Brain microvascular endothelial cell (primary cell): ENCODE results near the gene C11orf58.
A peak's percentile ranks its signal among the peaks of the same experiment; 100 is the strongest.

ENCODE experiments used
- DNase-seq: peaks from one replicate; pipeline ENCODE4 v3.0.0-alpha.2; 2020
- H3K27ac ChIP-seq: fragments of 250-450 bp; sonication (Bioruptor Pico); 2 replicates; pipeline ENCODE4 v1.5.1; 2020; ENCODE audit warnings: mild to moderate bottlenecking, moderate library complexity
- H3K27me3 ChIP-seq: fragments of 250-450 bp; sonication (Bioruptor Pico); replicated peaks from 2 replicates; pipeline ENCODE4 v1.5.1; 2020; ENCODE audit warnings: mild to moderate bottlenecking
- H3K36me3 ChIP-seq: fragments of 250-450 bp; sonication (Bioruptor Pico); replicated peaks from 2 replicates; pipeline ENCODE4 v1.5.1; 2020; ENCODE audit warnings: mild to moderate bottlenecking
- H3K4me3 ChIP-seq: 2 replicates; pipeline ENCODE4 v1.5.1; 2011; ENCODE audit warnings: low read depth, mild to moderate bottlenecking, control low read depth, low read length, moderate library complexity
- in situ Hi-C: cut with HindIII; loops from 2 replicates; pipeline ENCODE4 v1.10.0; 2017; ENCODE audit warnings: low sequenced_read_pairs, low pct_ligation_motif_present
- TF ChIP-seq, protein P1 (sequence below): IDR thresholded peaks from 2 replicates; pipeline ENCODE4 v1.5.1; 2011; ENCODE audit warnings: low read depth, mild to moderate bottlenecking, moderate library complexity, low read length, control low read depth, inconsistent platforms; ENCODE audit errors: missing control alignments

C11orf58 gene

DNA sequence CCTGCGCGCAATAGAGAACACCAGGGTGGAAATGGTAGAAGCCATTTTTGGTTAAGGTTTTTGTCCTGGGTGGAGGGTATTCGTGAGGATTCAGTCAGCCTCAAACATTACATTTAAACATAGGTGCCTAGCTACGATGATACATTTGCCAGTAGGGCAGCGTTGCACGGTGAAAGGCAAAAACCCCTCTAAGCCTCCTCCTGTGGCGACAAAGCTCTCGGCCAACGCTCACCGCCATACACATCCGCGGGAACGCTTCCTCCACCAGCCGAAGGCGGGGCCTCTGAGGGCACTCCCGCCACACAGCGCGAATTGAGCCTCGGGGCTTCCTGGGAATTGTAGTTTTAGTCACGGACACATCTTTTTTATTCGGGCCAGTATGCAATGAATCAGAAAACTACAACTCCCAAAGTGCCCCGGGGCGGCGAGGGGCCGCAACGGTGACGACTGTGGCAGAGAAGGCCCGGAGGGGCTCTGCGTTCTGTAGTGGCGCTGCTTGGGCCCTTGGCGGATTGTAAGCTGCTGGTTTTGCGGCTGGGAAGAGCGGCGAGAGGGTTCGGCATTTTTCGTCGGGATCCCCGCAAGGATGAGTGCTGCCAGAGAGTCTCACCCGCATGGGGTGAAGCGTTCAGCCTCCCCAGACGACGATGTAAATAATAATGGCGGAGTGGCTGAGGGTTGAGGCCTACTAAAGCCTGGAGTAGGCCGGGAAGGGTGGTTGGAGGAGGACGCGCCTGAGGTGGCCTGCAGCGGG is at the start of gene C11orf58:
Gene C11orf58, plus strand, starts transcription at position 455 of the 754 bp plus-strand sequence. Its CDS starts 132 bp downstream, at position 587.
- TF ChIP-seq, protein P1, sequence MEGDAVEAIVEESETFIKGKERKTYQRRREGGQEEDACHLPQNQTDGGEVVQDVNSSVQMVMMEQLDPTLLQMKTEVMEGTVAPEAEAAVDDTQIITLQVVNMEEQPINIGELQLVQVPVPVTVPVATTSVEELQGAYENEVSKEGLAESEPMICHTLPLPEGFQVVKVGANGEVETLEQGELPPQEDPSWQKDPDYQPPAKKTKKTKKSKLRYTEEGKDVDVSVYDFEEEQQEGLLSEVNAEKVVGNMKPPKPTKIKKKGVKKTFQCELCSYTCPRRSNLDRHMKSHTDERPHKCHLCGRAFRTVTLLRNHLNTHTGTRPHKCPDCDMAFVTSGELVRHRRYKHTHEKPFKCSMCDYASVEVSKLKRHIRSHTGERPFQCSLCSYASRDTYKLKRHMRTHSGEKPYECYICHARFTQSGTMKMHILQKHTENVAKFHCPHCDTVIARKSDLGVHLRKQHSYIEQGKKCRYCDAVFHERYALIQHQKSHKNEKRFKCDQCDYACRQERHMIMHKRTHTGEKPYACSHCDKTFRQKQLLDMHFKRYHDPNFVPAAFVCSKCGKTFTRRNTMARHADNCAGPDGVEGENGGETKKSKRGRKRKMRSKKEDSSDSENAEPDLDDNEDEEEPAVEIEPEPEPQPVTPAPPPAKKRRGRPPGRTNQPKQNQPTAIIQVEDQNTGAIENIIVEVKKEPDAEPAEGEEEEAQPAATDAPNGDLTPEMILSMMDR, result peak; percentile 0
- peak within 1 kb of the TSS; percentile 100 for H3K27ac ChIP-seq
- peak; percentile 98 for DNase-seq
- peaks cover 3% of the 10 kb centered on the region for H3K36me3 ChIP-seq
- H3K4me3 ChIP-seq, result peak within 1 kb of the TSS; percentile 86
- H3K27me3 ChIP-seq, result no peaks in the 10 kb centered on the region
- in situ Hi-C loops, result no loop called here

DNA sequence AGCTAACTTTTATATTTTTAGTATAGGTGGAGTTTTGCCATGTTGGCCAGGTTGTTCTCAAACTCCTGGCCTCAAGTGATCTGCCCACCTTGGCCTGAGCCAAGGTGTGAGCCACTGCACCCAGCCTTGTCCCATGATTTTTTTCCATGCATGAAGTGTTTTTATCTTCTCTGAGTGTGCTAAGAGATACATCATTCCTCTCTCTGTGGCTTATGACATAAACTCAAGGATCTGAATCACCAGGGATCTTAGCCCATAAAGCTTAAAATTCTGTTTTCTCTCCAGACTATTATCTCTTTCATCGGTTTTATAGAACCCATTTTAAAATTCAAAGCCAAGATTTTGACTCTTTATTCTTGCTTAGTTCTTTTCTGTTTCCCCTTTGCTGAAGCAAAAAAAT is 48.4 kb upstream of the C11orf58 start:
- DNase-seq, result no peak
- Histone ChIP-seq H3K36me3 (no peaks in the 10 kb centered on the region), H3K27ac (no peak overlapping the region), H3K27me3 (no peaks in the 10 kb centered on the region), H3K4me3 (no peak overlapping the region)
- in situ Hi-C loops, result no loop called here
- TF ChIP-seq, protein P1, result no peak

DNA sequence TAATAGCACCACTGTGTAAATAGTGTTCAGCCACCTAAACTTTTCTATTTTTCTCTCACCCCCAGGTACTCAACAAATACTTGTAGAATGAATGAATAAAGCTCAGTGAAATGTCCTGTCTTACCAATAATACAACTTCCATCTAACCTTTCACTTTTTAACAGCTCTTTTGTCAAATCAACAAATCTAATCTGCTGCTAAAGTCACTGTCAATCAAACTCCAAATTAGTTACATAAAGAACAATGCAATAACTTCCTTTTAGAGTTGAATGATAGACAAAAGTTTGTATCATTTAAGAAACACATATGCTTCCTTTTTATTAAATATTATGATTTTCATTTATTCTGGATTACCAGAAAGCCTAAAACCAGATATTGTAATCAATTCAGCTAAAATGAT is 34.7 kb upstream of the C11orf58 start:
- no peaks in the 10 kb centered on the region for H3K36me3 ChIP-seq
- in situ Hi-C loops, result no loop called here
- H3K27ac ChIP-seq, result no peak overlapping the region
- H3K4me3 ChIP-seq, result no peak overlapping the region
- H3K27me3 ChIP-seq, result no peaks in the 10 kb centered on the region
- TF ChIP-seq, protein P1, result no peak
- DNase-seq, result no peak

DNA sequence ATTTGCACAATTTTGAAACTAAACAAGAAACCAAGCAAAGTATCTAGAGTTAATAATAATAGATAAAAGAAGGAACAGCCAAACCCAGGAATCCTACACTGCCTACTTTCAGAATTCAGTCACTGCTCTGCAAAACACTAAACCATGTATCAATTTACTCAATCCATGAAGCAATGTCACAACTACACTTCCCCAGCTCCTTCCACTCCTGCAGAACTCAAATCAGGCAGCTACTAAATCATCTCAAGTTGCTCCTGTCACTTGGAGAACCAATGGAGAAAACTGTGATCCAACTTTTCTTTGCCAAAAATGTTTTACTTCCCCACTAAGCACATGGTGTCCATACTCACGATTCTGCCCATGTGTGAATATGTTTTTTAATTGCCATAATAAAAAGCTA is 24.9 kb upstream of the C11orf58 start:
- Histone ChIP-seq H3K4me3 (no peak overlapping the region), H3K27ac (no peak overlapping the region), H3K36me3 (no peaks in the 10 kb centered on the region), H3K27me3 (no peaks in the 10 kb centered on the region)
- no peak for DNase-seq
- TF ChIP-seq, protein P1, result no peak
- in situ Hi-C loops, result no loop called here

DNA sequence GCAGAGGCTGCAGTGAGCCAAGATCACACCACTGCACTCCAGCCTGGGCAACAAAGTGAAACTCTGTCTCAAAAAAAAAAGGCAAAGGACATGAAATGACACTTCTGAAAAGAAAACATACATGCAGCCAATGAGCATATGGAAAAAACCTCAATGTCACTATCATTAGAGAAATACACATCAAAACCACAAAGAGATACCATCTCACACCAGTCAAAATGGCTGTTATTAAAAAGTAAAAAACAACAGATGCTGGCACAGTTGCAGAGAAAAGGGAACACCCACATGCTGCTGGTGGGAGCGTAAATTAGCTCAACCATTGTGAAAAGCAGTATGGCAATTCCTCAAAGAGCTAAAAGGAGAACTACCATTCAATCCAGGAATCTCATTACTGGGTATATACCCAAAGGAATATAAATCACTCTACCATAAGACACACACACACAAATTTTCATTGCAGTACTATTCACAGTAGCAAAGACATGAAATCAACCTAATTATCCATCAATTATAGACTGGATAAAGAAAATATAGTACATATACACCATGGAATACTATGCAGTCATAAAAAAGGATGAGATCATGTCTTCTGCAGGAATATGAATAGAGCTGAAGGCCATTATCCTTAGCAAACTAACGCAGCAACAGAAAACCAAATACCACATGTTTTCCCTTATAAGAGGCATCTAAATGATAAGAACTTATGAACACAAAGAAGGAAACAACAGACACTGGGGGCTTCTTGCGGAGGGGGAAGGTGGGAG is 15.7 kb upstream of the C11orf58 start:
- no peak overlapping the region for H3K27ac ChIP-seq
- TF ChIP-seq, protein P1, result no peak
- in situ Hi-C loops, result no loop called here
- H3K4me3 ChIP-seq, result no peak overlapping the region
- no peaks in the 10 kb centered on the region for H3K27me3 ChIP-seq
- H3K36me3 ChIP-seq, result no peaks in the 10 kb centered on the region
- DNase-seq, result no peak
